Fibroblast of villous mesenchyme (primary cell): ENCODE data around the gene HACD2. TPM values are rescaled to one million over a fixed set of nuclear protein-coding genes. Genes with fewer than 3 reads are reported as not detected.

ENCODE experiments used
- DNase-seq: peaks from one replicate; pipeline ENCODE4 v3.0.0-alpha.2; 2010; ENCODE audit warnings: low read depth
- H3K4me3 ChIP-seq: 2 replicates; pipeline ENCODE4 v1.5.1; 2011; ENCODE audit warnings: low read depth, mild to moderate bottlenecking, low read length
- total RNA-seq: library from RNA; depleted of rRNA; stranded (reverse); fragments of >200 nt; gene quantifications from 2 replicates; pipeline ENCODE4 v1.2.3, GENCODE V29; 2012
- TF ChIP-seq, protein P1 (sequence below): IDR thresholded peaks from 2 replicates; pipeline ENCODE4 v1.5.1; 2012; ENCODE audit warnings: low read depth, mild to moderate bottlenecking, low read length; ENCODE audit not compliant: insufficient read depth

The HACD2 gene
- total RNA-seq, 1 donor: 51.8 TPM

DNA sequence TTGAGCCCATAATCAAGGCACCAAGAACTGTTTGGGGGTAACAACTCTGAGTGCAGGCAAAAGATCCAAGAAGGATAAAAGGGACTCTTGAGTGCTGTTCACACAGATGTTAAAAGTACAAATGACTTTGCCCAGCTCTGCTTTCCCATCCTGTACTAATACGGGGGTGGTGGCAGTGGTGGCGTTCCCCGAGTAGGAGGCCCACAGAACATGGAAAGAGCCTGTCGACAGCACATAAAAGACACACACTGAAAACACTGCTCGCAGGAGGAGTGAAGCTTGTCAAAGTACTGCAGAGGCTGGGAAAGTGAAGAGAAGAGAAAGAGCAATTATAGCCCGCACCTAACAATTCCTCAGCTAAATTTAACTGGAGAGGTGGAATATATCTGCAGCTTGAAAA lies 40.9 kb downstream of the HACD2 start:
- H3K4me3 ChIP-seq: no peak overlapping the region
- no peak for DNase-seq
- TF ChIP-seq, protein P1, sequence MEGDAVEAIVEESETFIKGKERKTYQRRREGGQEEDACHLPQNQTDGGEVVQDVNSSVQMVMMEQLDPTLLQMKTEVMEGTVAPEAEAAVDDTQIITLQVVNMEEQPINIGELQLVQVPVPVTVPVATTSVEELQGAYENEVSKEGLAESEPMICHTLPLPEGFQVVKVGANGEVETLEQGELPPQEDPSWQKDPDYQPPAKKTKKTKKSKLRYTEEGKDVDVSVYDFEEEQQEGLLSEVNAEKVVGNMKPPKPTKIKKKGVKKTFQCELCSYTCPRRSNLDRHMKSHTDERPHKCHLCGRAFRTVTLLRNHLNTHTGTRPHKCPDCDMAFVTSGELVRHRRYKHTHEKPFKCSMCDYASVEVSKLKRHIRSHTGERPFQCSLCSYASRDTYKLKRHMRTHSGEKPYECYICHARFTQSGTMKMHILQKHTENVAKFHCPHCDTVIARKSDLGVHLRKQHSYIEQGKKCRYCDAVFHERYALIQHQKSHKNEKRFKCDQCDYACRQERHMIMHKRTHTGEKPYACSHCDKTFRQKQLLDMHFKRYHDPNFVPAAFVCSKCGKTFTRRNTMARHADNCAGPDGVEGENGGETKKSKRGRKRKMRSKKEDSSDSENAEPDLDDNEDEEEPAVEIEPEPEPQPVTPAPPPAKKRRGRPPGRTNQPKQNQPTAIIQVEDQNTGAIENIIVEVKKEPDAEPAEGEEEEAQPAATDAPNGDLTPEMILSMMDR: no peak

DNA sequence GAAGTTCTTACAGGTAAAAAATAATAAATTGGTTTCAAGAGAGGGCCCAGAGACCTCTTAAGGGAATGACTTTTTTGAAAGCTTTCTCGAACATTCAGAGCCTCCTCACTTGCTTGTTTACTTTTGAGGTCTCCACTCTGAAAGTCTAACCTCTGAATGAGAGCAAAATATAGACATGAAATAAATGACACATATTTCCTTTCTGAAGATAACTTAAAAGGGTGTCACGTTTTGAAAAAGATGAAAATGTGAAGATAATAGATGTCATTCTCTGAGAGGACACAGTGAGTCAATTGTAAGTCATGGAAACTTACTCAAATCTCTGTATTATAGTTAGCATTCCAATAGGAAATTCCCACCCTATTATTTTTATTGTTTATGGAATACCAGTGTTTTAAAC lies 44.6 kb downstream of the HACD2 start:
- TF ChIP-seq, protein P1: no peak
- no peak overlapping the region for H3K4me3 ChIP-seq
- no peak for DNase-seq

DNA sequence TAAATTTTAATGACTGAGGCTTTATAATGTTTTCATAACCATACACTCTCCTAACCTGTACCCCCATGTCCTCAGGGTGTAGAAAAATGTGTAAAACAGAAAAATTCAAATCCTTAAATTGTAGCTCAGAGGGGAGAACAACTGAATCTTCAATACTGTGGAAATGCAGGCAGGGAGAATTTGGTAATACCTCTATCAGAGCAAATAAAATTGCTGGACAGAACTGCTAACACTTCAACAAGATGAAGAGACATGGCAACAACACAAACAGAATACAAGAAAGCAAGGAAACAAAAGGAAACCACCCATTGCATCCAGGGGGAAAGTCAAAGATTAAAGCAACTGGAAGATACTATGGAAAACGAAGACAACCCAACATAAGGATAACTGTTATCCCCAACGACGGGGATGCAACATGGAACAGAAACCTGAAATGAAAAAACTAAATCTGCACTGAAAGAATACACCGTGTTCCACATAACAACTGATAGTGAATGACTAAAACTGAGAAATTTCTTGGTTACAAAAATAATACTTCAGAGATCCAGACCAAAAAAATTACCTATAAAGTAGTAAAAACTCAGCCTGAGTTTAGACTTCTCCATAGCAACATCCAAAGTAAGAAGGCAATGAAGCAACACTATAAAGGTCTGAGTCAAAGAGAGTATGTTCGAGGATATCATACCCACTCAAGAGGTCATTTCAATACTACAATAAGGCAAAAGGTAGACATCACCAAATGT lies 48.5 kb downstream of the HACD2 start:
- no peak overlapping the region for H3K4me3 ChIP-seq
- TF ChIP-seq, protein P1: no peak
- no peak for DNase-seq

DNA sequence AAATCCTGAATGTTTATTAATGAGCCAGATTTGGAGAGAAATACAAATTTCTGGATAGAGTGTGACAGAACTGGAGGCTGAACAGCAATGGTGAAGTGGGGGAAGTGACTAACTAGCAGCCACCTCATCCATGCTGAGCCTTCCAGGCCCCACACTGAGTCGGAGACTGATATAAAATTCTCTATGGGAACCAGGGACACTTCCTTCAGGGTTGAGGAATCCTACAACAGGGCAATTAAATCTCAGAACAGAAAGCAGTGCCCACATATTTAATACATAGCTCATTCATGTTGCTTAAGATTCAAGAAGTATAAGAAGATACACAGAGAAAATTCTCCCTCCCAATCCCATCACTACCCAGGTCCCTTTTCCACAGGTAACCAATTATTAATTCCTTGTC lies 49.3 kb downstream of the HACD2 start:
- H3K4me3 ChIP-seq: no peak overlapping the region
- peak; percentile 36 for DNase-seq
- TF ChIP-seq, protein P1: no peak

DNA sequence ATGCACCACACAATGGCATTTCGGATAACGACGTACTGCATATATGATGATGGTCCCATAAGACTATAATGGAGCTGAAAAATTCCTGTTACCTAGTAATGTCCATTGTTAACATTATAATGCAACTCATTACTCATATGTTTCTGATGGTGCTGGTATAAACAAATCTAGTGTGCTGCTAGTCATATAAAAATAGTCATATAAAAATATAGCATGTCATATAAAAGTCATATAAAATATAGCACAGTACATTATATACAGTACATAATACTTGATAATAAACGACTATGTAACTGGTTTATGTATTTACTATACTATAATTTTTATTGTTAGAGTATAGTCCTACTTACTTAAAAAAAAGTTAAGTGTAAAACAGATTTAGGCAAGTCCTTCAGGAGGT lies 50.6 kb downstream of the HACD2 start:
- TF ChIP-seq, protein P1: no peak
- no peak overlapping the region for H3K4me3 ChIP-seq
- DNase-seq: no peak

DNA sequence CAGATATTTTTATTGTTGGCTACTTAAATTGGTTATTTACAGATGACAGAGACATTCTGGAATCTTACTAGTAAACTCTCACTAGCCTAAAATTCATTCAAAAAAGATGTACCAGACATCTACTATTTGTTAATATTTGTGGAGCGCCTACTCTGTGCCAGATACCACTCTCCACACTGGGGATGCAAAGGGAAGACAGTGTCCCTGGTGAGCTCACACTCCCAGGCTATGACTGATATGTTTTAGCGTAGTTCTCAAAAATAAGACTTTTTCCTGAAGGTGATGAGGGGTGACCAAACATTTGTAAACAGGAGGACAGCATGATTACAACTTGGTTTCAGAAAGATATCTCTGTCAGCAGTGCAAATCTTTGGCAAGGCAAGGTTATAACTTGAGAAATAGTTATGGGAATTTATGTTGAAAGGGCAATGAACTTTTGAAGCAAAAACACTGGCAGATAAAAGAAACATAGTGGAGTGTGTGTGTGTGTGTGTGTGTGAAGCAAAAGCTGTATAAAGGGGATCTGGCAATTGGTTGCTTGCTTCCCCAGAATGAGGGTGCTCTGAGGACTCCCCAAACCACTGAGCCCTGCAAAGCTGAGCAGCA lies 51.2 kb downstream of the HACD2 start:
- peak; percentile 38 for DNase-seq
- H3K4me3 ChIP-seq: no peak overlapping the region
- TF ChIP-seq, protein P1: no peak
